ENCODE measurements around the gene C3orf33. TPM values are rescaled to one million over a fixed set of nuclear protein-coding genes. Genes with fewer than 3 reads are reported as not detected.

The C3orf33 gene
- total RNA-seq, 1 donor from 2014 or later = not detected

DNA sequence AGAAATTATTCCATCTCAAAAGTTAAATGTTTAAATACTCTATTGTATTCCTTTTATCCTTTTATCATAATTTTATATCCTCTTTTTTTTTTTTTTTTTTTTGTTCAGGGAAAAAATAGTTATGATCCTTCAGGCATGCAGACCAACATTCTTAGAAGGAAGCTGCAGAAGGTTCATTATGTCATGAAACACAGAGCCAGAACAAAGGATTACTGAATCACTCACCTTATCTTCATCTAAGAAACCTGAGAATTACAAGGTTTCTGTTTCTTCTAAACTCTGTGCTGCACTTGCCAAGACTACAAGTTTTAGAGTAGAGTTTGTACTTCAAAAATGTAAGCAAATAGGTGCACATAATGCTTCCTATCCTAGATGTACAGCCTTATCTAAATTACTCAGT is 64.5 kb downstream of the C3orf33 start:
- Histone ChIP-seq H3K36me3 (no peaks in the 10 kb centered on the region), H3K27me3 (no peaks in the 10 kb centered on the region), H3K27ac (no peak overlapping the region), H3K4me3 (no peak overlapping the region), H3K9me3 (no peaks in the 10 kb centered on the region), H3K4me1 (peaks cover 0 to 7% of the 10 kb centered on the region in 2 donors)
- intact Hi-C loops (cut with DNase I) = no loop called here
- TF ChIP-seq, protein P1, sequence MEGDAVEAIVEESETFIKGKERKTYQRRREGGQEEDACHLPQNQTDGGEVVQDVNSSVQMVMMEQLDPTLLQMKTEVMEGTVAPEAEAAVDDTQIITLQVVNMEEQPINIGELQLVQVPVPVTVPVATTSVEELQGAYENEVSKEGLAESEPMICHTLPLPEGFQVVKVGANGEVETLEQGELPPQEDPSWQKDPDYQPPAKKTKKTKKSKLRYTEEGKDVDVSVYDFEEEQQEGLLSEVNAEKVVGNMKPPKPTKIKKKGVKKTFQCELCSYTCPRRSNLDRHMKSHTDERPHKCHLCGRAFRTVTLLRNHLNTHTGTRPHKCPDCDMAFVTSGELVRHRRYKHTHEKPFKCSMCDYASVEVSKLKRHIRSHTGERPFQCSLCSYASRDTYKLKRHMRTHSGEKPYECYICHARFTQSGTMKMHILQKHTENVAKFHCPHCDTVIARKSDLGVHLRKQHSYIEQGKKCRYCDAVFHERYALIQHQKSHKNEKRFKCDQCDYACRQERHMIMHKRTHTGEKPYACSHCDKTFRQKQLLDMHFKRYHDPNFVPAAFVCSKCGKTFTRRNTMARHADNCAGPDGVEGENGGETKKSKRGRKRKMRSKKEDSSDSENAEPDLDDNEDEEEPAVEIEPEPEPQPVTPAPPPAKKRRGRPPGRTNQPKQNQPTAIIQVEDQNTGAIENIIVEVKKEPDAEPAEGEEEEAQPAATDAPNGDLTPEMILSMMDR (IDR thresholded peaks at IDR 0.05) = no peak
- DNase-seq (ENCODE audit: low spot score in 2 of 2) = no peak

DNA sequence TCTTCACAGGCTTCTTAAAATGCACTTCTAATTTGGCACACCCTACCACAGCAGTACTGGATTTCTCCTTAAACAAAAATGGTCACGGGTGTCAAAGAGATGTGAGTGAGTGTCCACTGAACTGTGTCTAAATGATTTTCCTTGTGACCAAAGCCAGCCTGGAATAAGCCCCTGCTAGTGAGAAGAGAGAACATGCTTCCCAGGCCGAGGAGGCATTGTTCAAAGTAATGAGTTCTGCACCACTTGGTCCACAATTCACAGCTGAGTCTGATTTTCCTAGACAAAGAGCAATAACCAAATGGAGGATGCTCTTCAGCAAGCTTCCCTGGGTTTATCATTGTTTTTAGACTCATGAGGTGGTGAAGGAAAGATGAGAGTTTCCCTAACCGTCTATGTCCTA is 65.0 kb downstream of the C3orf33 start:
- Histone ChIP-seq H3K27ac (no peak overlapping the region), H3K4me3 (no peak overlapping the region), H3K36me3 (no peaks in the 10 kb centered on the region), H3K9me3 (no peaks in the 10 kb centered on the region), H3K4me1 (peaks cover 0 to 7% of the 10 kb centered on the region in 2 donors), H3K27me3 (no peaks in the 10 kb centered on the region)
- TF ChIP-seq, protein P1 (IDR thresholded peaks at IDR 0.05) = no peak
- intact Hi-C loops (cut with DNase I) = no loop called here
- DNase-seq (ENCODE audit: low spot score in 2 of 2) = no peak

DNA sequence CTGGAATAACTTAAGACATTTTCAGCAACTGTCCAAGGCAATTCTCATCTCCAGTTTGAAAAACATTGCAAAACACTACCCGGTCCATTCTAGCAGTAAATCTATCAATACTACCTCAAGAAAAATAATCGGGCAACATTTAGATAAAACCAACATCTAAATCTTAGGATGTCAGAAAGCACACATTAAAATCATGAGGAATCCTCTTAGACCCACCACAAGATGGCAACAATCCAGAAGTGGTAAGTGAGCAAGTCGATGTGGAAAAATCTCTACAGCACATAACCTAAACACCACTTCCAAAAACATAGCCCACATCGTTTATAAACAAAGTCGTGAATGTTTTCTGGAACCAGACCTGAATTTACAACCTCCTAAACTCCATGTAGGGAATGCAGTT is 66.9 kb downstream of the C3orf33 start:
- no peaks in the 10 kb centered on the region for H3K36me3 ChIP-seq
- intact Hi-C loops (cut with DNase I) = no loop called here
- DNase-seq (ENCODE audit: low spot score in 2 of 2) = no peak
- TF ChIP-seq, protein P1 (IDR thresholded peaks at IDR 0.05) = no peak
- H3K27ac ChIP-seq = no peak overlapping the region
- H3K4me1 ChIP-seq = peaks cover 0 to 2% of the 10 kb centered on the region in 2 donors
- no peaks in the 10 kb centered on the region for H3K9me3 ChIP-seq
- no peak overlapping the region for H3K4me3 ChIP-seq
- H3K27me3 ChIP-seq = no peaks in the 10 kb centered on the region

DNA sequence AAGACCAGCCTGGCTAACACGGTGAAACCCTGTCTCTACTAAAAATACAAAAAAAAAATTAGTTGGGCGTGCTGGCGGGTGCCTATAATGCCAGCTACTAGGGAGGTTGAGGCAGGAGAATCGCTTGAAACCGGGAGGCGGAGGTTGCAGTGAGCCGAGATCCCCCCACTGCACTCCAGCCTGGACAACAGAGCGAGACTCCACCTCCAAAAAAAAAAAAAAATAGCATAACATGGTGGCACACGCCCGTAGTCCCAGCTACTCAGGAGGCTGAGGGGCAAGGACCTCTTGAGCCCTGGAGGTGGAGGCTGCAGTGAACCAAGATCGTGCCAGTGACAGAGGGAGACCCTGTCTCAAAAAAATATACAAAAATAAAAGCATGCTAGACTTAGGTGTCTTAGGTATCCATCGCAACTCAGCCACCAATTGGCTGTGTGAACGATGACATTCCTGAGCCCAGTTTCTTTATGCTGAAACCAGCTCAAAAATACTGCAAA is 67.5 kb downstream of the C3orf33 start:
- no peaks in the 10 kb centered on the region for H3K4me1 ChIP-seq
- H3K27me3 ChIP-seq = no peaks in the 10 kb centered on the region
- TF ChIP-seq, protein P1 (IDR thresholded peaks at IDR 0.05) = no peak
- no peak overlapping the region for H3K27ac ChIP-seq
- intact Hi-C loops (cut with DNase I) = no loop called here
- no peaks in the 10 kb centered on the region for H3K9me3 ChIP-seq
- DNase-seq (ENCODE audit: low spot score in 2 of 2) = no peak
- H3K36me3 ChIP-seq = no peaks in the 10 kb centered on the region
- no peak overlapping the region for H3K4me3 ChIP-seq

DNA sequence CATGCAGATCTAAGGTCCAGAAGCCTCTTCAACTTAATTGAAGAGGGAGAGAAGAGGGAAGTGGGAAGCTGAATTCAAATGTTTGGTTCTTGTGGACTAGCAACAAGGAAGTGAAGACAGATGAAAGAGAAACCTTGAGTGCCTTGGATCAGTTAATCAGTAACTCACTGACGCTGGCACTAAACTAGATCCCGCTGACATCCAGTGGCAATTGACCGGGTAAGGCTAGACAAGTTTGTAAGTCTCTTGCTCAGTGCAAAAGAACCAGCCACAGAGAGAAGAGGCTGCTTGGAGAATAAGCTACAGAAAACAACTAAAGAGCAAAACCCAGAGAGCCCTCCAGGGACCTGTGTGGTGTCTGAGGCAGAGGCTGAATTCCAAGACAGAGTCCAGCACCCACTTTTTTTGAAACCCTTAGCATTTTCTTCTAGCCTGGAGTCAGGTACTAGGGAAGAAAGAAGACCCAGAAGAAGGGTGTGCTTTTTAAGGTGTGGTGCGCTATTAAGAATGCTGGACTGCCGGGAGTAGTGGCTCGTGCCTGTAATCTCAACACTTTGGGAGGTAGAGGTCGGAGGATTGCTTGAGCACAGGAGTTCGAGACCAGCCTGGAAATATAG is 68.1 kb downstream of the C3orf33 start:
- intact Hi-C loops (cut with DNase I) = no loop called here
- Histone ChIP-seq H3K27ac (no peak overlapping the region), H3K4me3 (no peak overlapping the region), H3K4me1 (no peaks in the 10 kb centered on the region), H3K9me3 (no peaks in the 10 kb centered on the region), H3K27me3 (no peaks in the 10 kb centered on the region), H3K36me3 (no peaks in the 10 kb centered on the region)
- TF ChIP-seq, protein P1 (IDR thresholded peaks at IDR 0.05) = no peak
- no peak for DNase-seq (ENCODE audit: low spot score in 2 of 2)

Data from ascending aorta (tissue), 2 donors.